K562 (cell line): Measurements from ENCODE around the gene KCNQ5. TPM values are rescaled to one million over a fixed set of nuclear protein-coding genes. Genes with fewer than 3 reads are reported as not detected.

Experiments
- ATAC-seq: fragments of 200-7000 bp; cut with Tn5 transposase; 3 replicates; pipeline ENCODE4 v1.9.1; 2020; ENCODE audit warnings: moderate library complexity
- BruUV-seq: library from RNA; stranded (reverse); fragments of 400-500 nt; replicated peaks from 2 replicates; lab custom pipeline; 2021; lab: Mats Ljungman, UMichigan
- CTCF ChIA-PET: fragments of 300-600 bp; formaldehyde crosslinking; extraction: SDS; loops from one replicate; lab custom pipeline; 2021; ENCODE audit warnings: low intra/inter-chr PET ratio; lab: Yijun Ruan, JAX
- POLR2A ChIA-PET: fragments of 300-600, 350-650 bp; sonication (Branson Sonifier 250); formaldehyde crosslinking; extraction: SDS; loops from one replicate; lab custom pipeline; 2021; ENCODE audit warnings: antibody characterized with exemption, inconsistent platforms; lab: Yijun Ruan, JAX
- DNase-seq, 4 experiments: peaks; one replicate each; pipeline versions ENCODE4 v3.0.0 to v3.0.0-alpha.2; 2011 to 2018; ENCODE audit warnings: low spot score in 3 of 4, mixed read lengths in 3 of 4; ENCODE audit errors: extremely low read depth in 1 of 4
- FAIRE-seq: peaks from 2 replicates; lab custom pipeline; 2011; peaks lifted over from hg19 to GRCh38; lab: Jason Lieb, UNC
- H2AFZ ChIP-seq: 2 replicates; pipeline ENCODE4 v1.6.0; 2011; ENCODE audit warnings: low read depth, low read length, control low read depth, inconsistent platforms
- H3K27ac ChIP-seq: fragments of 200-600 bp; 3 replicates; pipeline ENCODE4 v1.8.0; 2011; ENCODE audit warnings: low read depth, mild to moderate bottlenecking, control low read depth, inconsistent platforms, low read length, moderate library complexity, mixed read lengths; ENCODE audit errors: extremely low read depth
- H3K27me3 ChIP-seq, 2 experiments: fragments of 300-600 bp in 1 of 2; 2 replicates in 1 of 2; 3 replicates in 1 of 2; pipeline versions ENCODE4 v1.6.0 to v1.8.0; 2011; ENCODE audit warnings: inconsistent platforms in 2 of 2, low read length in 2 of 2, mild to moderate bottlenecking in 1 of 2, mixed read lengths in 1 of 2, moderate library complexity in 1 of 2; ENCODE audit not compliant: control insufficient read depth in 2 of 2, insufficient read depth in 2 of 2
- H3K36me3 ChIP-seq: fragments of 300-600 bp; 3 replicates; pipeline ENCODE4 v1.8.0; 2011; ENCODE audit warnings: mild to moderate bottlenecking, low read length, inconsistent platforms; ENCODE audit not compliant: control insufficient read depth, insufficient read depth
- H3K4me1 ChIP-seq, 2 experiments: fragments of 200-600 bp in 1 of 2; replicated peaks in 1 of 2; 2 replicates in 1 of 2; 3 replicates in 1 of 2; pipeline versions ENCODE4 v1.5.1 to v1.8.0; 2011; ENCODE audit warnings: inconsistent platforms in 2 of 2, low read length in 2 of 2, mild to moderate bottlenecking in 1 of 2, mixed read lengths in 1 of 2, moderate library complexity in 1 of 2; ENCODE audit not compliant: control insufficient read depth in 2 of 2, insufficient read depth in 2 of 2
- H3K4me2 ChIP-seq: 2 replicates; pipeline ENCODE4 v1.6.1; 2011; ENCODE audit warnings: low read length, control low read depth, inconsistent platforms, mixed read lengths; ENCODE audit not compliant: insufficient read depth
- H3K4me3 ChIP-seq: fragments of 200-600 bp; sonication (generic), shearing (Covaris generic); 2 replicates; pipeline ENCODE4 v1.5.1; 2016; ENCODE audit warnings: control low read depth, inconsistent platforms
- H3K79me2 ChIP-seq: fragments of 200-600 bp; 3 replicates; pipeline ENCODE4 v1.8.0; 2011; ENCODE audit warnings: low read length, inconsistent platforms; ENCODE audit not compliant: control insufficient read depth, insufficient read depth
- H3K9ac ChIP-seq, 2 experiments: 2 replicates each; pipeline versions ENCODE4 v1.6.0 to v1.6.1; 2011; ENCODE audit warnings: low read depth in 2 of 2, low read length in 2 of 2, control low read depth in 1 of 2, inconsistent platforms in 1 of 2, mild to moderate bottlenecking in 1 of 2, mixed read lengths in 1 of 2; ENCODE audit not compliant: insufficient read depth in 1 of 2
- H3K9me1 ChIP-seq: one replicate; pipeline ENCODE4 v1.6.0; 2011; ENCODE audit warnings: inconsistent platforms, mild to moderate bottlenecking, low read length, moderate library complexity; ENCODE audit not compliant: control insufficient read depth, insufficient read depth
- H3K9me3 ChIP-seq: replicated peaks from 2 replicates; pipeline ENCODE4 v1.5.1; 2011; ENCODE audit warnings: low read depth, low read length, inconsistent platforms; ENCODE audit not compliant: control insufficient read depth, insufficient read depth
- H4K20me1 ChIP-seq: replicated peaks from 2 replicates; pipeline ENCODE4 v1.6.1; 2011; ENCODE audit warnings: low read length, inconsistent platforms, mixed read lengths; ENCODE audit not compliant: control insufficient read depth, insufficient read depth
- ARID1B ChIP-seq: fragments of 450-650 bp; IDR thresholded peaks from 2 replicates; pipeline ENCODE4 v1.6.1; 2016; ENCODE audit warnings: antibody characterized with exemption, mild to moderate bottlenecking, inconsistent platforms
- BHLHE40 ChIP-seq: IDR thresholded peaks from 2 replicates; pipeline ENCODE4 v1.6.1; 2011; ENCODE audit warnings: low read length, improper control_type of control experiment
- CC2D1A ChIP-seq: fragments of 450-650 bp; IDR thresholded peaks from 2 replicates; pipeline ENCODE4 v1.6.1; 2017; ENCODE audit warnings: mild to moderate bottlenecking
- CREM ChIP-seq: IDR thresholded peaks from 2 replicates; pipeline ENCODE4 v1.6.1; 2014; ENCODE audit warnings: antibody characterized with exemption, low read depth
- EGR1 ChIP-seq: fragments of 450-650 bp; conservative IDR thresholded peaks from 2 replicates; pipeline ENCODE4 v1.6.1; 2017; ENCODE audit warnings: mild to moderate bottlenecking
- FOSL1 ChIP-seq: fragments of 200-800 bp; sonication (Bioruptor generic); conservative IDR thresholded peaks from 2 replicates; pipeline ENCODE4 v1.6.1; 2016; ENCODE audit warnings: missing genetic modification characterization, missing compliant biosample characterization
- FOXA3 ChIP-seq, 2 experiments: fragments of 450-650 bp in 1 of 2; sonication (generic) in 1 of 2; formaldehyde crosslinking; IDR thresholded peaks in 1 of 2; conservative IDR thresholded peaks in 1 of 2; 2 replicates each; pipeline versions ENCODE4 v1.4.0 to v1.8.0; 2020 to 2022; ENCODE audit warnings: mild to moderate bottlenecking in 2 of 2, missing genetic modification reagents in 1 of 2
- KDM2B ChIP-seq: fragments of 250-450 bp; sonication (Bioruptor Pico); IDR thresholded peaks from 2 replicates; pipeline ENCODE4 v1.8.0; 2021; ENCODE audit warnings: mild to moderate bottlenecking, moderate library complexity
- MEIS2 ChIP-seq: fragments of 450-650 bp; IDR thresholded peaks from 2 replicates; pipeline ENCODE4 v1.6.1; 2014; ENCODE audit warnings: mild to moderate bottlenecking; ENCODE audit not compliant: partially characterized antibody
- NCOR1 ChIP-seq: fragments of 450-650 bp; IDR thresholded peaks from 2 replicates; pipeline ENCODE4 v1.6.1; 2016; ENCODE audit warnings: mild to moderate bottlenecking, moderate library complexity
- SAFB ChIP-seq: fragments of 200-400 bp; formaldehyde crosslinking; IDR thresholded peaks from 2 replicates; pipeline ENCODE4 v1.6.1; 2017; ENCODE audit warnings: low read depth, low read length, borderline replicate concordance
- TCF3 ChIP-seq: sonication (generic); formaldehyde crosslinking; IDR thresholded peaks from 2 replicates; pipeline ENCODE4 v1.4.0; 2020; ENCODE audit warnings: mild to moderate bottlenecking, missing genetic modification reagents
- TCF7L2 ChIP-seq: fragments of 150-350 bp; IDR thresholded peaks from 2 replicates; pipeline ENCODE4 v1.6.1; 2016; ENCODE audit warnings: low read depth, mild to moderate bottlenecking, low read length, moderate library complexity
- ZNF12 ChIP-seq: sonication (generic); formaldehyde crosslinking; IDR thresholded peaks from 2 replicates; pipeline ENCODE4 v1.4.0; 2020; ENCODE audit warnings: mild to moderate bottlenecking, missing genetic modification reagents
- ZNF785 ChIP-seq: fragments of 250-450 bp; sonication (Bioruptor Pico); IDR thresholded peaks from 2 replicates; pipeline ENCODE4 v1.4.0; 2020; ENCODE audit warnings: mild to moderate bottlenecking
- WGBS: fragments of 100-300 bp; shearing (Covaris generic); methylation state at CpG from one replicate; pipeline ENCODE4 v1.1.6; 2016; ENCODE audit warnings: low coverage, mixed read lengths; ENCODE audit not compliant: insufficient coverage; ENCODE audit errors: missing lambda C conversion rate; 5-methylcytosine and 5-hydroxymethylcytosine counted together
- in situ Hi-C: fragments of 300-500 bp; cut with MboI; formaldehyde crosslinking; loops from 4 replicates; pipeline ENCODE4 v1.15.0; 2018; ENCODE audit warnings: inconsistent platforms, mixed read lengths
- intact Hi-C: fragments of 100-400 bp; cut with micrococcal nuclease; formaldehyde crosslinking; loops from 2 replicates; pipeline ENCODE4 v1.14.2; 2022
- polyA plus RNA-seq, 8 experiments: library from polyadenylated mRNA; depleted of rRNA in 4 of 8; stranded (reverse) in 5 of 8; unstranded in 3 of 8; fragments of >200 nt; fragmentation: Nextera tagmentation in 2 of 8; fragmentation: Illumina TruSeq in 1 of 8; extraction: Ambion mirVana in 2 of 8; extraction: Trizol in 1 of 8; gene quantifications; 2 replicates each; pipeline versions ENCODE4 v1.2.1 to v1.2.3, GENCODE V29; 2011 to 2014; ENCODE audit warnings: inconsistent platforms in 1 of 8, missing spikeins in 1 of 8
- total RNA-seq, 7 experiments: library from RNA; depleted of rRNA in 6 of 7; stranded (reverse); fragments of >200 nt in 6 of 7; fragmentation: Illumina TruSeq in 2 of 7; extraction: Trizol in 2 of 7; gene quantifications; 2 replicates each; pipeline versions ENCODE4 v1.2.1 to v1.2.3, GENCODE V29; 2011 to 2021; ENCODE audit warnings: low replicate concordance in 1 of 7
- TF ChIP-seq, protein P1 (sequence below): fragments of 450-650 bp; conservative IDR thresholded peaks from 2 replicates; pipeline ENCODE4 v1.6.1; 2016; ENCODE audit warnings: missing genetic modification characterization, low read depth, mild to moderate bottlenecking, missing compliant biosample characterization, moderate library complexity
- TF ChIP-seq, protein P2 (sequence below): fragments of 250-450 bp; sonication (Bioruptor Pico); IDR thresholded peaks from 2 replicates; pipeline ENCODE4 v1.4.0; 2020

Gene KCNQ5
- total and polyA plus RNA-seq, 9 of the 15 experiments (the other 6 are each of a cell fraction or from before 2014, with no cell fraction given) = 0.31 to 5.9 (median 2.6) TPM

GRCh38 chr6:72702421-72702820 lies 80.6 kb downstream of the KCNQ5 start (continued):
- TF ChIP-seq, protein P1, sequence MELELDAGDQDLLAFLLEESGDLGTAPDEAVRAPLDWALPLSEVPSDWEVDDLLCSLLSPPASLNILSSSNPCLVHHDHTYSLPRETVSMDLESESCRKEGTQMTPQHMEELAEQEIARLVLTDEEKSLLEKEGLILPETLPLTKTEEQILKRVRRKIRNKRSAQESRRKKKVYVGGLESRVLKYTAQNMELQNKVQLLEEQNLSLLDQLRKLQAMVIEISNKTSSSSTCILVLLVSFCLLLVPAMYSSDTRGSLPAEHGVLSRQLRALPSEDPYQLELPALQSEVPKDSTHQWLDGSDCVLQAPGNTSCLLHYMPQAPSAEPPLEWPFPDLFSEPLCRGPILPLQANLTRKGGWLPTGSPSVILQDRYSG (tag) = no peak

DNA sequence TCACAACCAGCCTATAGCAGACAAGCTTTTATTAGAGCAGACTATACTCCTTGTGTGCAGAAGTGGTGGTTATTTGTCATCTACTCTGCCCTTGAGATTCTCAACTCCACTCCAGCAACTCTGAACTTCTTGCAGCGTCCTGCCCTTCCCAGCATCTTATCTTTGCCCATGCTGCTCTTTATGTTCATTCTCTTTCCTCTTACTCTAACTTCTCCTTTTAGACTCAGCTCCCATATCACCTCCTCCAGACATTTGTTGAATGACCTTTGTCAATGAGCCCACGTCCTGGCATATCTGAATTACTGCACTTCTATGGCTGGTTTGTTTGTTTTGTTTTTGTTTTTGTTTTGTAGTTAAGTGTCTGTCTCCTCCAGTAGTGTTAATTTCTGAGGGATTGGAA lies 81.2 kb downstream of the KCNQ5 start:
- peak overlapping the region; percentile 24; the same call in 1 of the 2 replicates for H3K4me2 ChIP-seq
- ATAC-seq = peak; percentile 67
- H3K9me3 ChIP-seq = no peaks in the 10 kb centered on the region
- no peaks in the 10 kb centered on the region for H3K9me1 ChIP-seq
- H3K9ac ChIP-seq = no peak overlapping the region
- no peaks in the 10 kb centered on the region for H3K36me3 ChIP-seq
- peak in 2 of 4 experiments; percentile 19 to 55 for DNase-seq
- peak; percentile 69 for FAIRE-seq
- 0% methylated on average over 2 of the region's 2 CpGs for WGBS
- intact Hi-C loops (loop anchor here (10.0 kb wide), 1 partner anchor 432 kb away; no protein-coding TSS in a partner anchor), in situ Hi-C loops (no loop called here)
- no peak overlapping the region for H3K4me3 ChIP-seq
- H2AFZ ChIP-seq = no peak overlapping the region
- ChIA-PET POLR2A (no interaction called here), CTCF (no interaction called here)
- no peaks in the 10 kb centered on the region for H3K79me2 ChIP-seq
- H4K20me1 ChIP-seq = no peaks in the 10 kb centered on the region
- no TSS peak for BruUV-seq
- no peaks in the 10 kb centered on the region for H3K27me3 ChIP-seq
- H3K4me1 ChIP-seq = peaks cover 3 to 9% of the 10 kb centered on the region in 2 experiments; a peak in 2 of 5 replicates
- H3K27ac ChIP-seq = 0 out of 3 replicates have a peak overlapping the region, but pooled peaks have one; percentile 16
- TF ChIP-seq CC2D1A = peak; percentile 56; the same call in 1 of the 2 replicates
- peak; percentile 79 for TF ChIP-seq TCF3 (CRISPR knock-in tag)
- peak; percentile 85 for TF ChIP-seq ARID1B
- no peak for TF ChIP-seq KDM2B
- peak; percentile 65 for TF ChIP-seq NCOR1
- no peak for TF ChIP-seq SAFB
- TF ChIP-seq EGR1 = 0 out of 2 replicates have a peak, but pooled peaks have one; percentile 17
- no peak for TF ChIP-seq ZNF785
- no peak for TF ChIP-seq TCF7L2
- no peak for TF ChIP-seq BHLHE40
- TF ChIP-seq, protein P2, sequence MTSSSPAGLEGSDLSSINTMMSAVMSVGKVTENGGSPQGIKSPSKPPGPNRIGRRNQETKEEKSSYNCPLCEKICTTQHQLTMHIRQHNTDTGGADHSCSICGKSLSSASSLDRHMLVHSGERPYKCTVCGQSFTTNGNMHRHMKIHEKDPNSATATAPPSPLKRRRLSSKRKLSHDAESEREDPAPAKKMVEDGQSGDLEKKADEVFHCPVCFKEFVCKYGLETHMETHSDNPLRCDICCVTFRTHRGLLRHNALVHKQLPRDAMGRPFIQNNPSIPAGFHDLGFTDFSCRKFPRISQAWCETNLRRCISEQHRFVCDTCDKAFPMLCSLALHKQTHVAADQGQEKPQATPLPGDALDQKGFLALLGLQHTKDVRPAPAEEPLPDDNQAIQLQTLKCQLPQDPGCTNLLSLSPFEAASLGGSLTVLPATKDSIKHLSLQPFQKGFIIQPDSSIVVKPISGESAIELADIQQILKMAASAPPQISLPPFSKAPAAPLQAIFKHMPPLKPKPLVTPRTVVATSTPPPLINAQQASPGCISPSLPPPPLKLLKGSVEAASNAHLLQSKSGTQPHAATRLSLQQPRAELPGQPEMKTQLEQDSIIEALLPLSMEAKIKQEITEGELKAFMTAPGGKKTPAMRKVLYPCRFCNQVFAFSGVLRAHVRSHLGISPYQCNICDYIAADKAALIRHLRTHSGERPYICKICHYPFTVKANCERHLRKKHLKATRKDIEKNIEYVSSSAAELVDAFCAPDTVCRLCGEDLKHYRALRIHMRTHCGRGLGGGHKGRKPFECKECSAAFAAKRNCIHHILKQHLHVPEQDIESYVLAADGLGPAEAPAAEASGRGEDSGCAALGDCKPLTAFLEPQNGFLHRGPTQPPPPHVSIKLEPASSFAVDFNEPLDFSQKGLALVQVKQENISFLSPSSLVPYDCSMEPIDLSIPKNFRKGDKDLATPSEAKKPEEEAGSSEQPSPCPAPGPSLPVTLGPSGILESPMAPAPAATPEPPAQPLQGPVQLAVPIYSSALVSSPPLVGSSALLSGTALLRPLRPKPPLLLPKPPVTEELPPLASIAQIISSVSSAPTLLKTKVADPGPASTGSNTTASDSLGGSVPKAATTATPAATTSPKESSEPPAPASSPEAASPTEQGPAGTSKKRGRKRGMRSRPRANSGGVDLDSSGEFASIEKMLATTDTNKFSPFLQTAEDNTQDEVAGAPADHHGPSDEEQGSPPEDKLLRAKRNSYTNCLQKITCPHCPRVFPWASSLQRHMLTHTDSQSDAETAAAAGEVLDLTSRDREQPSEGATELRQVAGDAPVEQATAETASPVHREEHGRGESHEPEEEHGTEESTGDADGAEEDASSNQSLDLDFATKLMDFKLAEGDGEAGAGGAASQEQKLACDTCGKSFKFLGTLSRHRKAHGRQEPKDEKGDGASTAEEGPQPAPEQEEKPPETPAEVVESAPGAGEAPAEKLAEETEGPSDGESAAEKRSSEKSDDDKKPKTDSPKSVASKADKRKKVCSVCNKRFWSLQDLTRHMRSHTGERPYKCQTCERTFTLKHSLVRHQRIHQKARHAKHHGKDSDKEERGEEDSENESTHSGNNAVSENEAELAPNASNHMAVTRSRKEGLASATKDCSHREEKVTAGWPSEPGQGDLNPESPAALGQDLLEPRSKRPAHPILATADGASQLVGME (CRISPR knock-in tag) = no peak
- TF ChIP-seq FOSL1 (tag) = no peak
- TF ChIP-seq ZNF12 (CRISPR knock-in tag) = peak; percentile 95
- no peak for TF ChIP-seq CREM
- no peak for TF ChIP-seq FOXA3 (CRISPR knock-in tag; conservative IDR thresholded peaks at IDR 0.05 in 1 of 2, IDR thresholded peaks at IDR 0.05 in 1 of 2)
- peak; percentile 30 for TF ChIP-seq MEIS2
